ENCODE results near the gene PLEKHH1. TPM values are rescaled to one million over a fixed set of nuclear protein-coding genes. Genes with fewer than 3 reads are reported as not detected.

Gene PLEKHH1
- total and polyA plus RNA-seq, 2 donors (not counting 1 experiment from before 2014, with no cell fraction given) = 0.10 to 0.33 TPM

- no peak overlapping the region for H3K9ac ChIP-seq (ENCODE audit: insufficient read depth, low read length)
- no peaks in the 10 kb centered on the region for H3K4me1 ChIP-seq (ENCODE audit: control insufficient read depth, extremely low read depth, insufficient read depth, low read length)
- H3K79me2 ChIP-seq (ENCODE audit: control insufficient read depth, insufficient read depth, low read length) = no peaks in the 10 kb centered on the region
- H3K9me3 ChIP-seq (ENCODE audit: control insufficient read depth, insufficient read depth, low read depth, low read length) = no peaks in the 10 kb centered on the region
- H2AFZ ChIP-seq (ENCODE audit: low read length) = no peak overlapping the region
- peak in 1 of 2 donors; percentile 32 for DNase-seq (ENCODE audit: low read depth in 2 of 2)
- no peaks in the 10 kb centered on the region for H3K27me3 ChIP-seq (ENCODE audit: control insufficient read depth, insufficient read depth, low read length)
- no peak overlapping the region for H3K4me2 ChIP-seq (ENCODE audit: extremely low read depth, insufficient read depth, low read length)
- no peaks in the 10 kb centered on the region for H3K36me3 ChIP-seq (ENCODE audit: control insufficient read depth, insufficient read depth, low read length)
- H3K27ac ChIP-seq (ENCODE audit: insufficient read depth, low read length) = no peak overlapping the region
- TF ChIP-seq CTCF (conservative IDR thresholded peaks at IDR 0.05 in 1 of 2, IDR thresholded peaks at IDR 0.05 in 1 of 2; ENCODE audit: low read depth in 1 of 2, low read length in 2 of 2) (no peak), EZH2 (IDR thresholded peaks at IDR 0.05; ENCODE audit: low read length, missing control alignments) (no peak)
- no peak overlapping the region for H3K4me3 ChIP-seq (replicated peaks in 1 of 4; ENCODE audit: control extremely low read depth in 1 of 4, insufficient read depth in 1 of 4, low read depth in 3 of 4, low read length in 4 of 4)
- H4K20me1 ChIP-seq (ENCODE audit: control insufficient read depth, extremely low read depth, insufficient read depth, low read length) = no peaks in the 10 kb centered on the region
Measured at GRCh38 chr14:67557118-67557517, 24.0 kb downstream of the PLEKHH1 start.

GRCh38 chr14:67557656-67558055, 24.6 kb downstream of the PLEKHH1 start:
- H2AFZ ChIP-seq (ENCODE audit: low read length) = no peak overlapping the region
- no peak for TF ChIP-seq CTCF (conservative IDR thresholded peaks at IDR 0.05 in 1 of 2, IDR thresholded peaks at IDR 0.05 in 1 of 2; ENCODE audit: low read depth in 1 of 2, low read length in 2 of 2)
- no peak for TF ChIP-seq EZH2 (IDR thresholded peaks at IDR 0.05; ENCODE audit: low read length, missing control alignments)
- H3K79me2 ChIP-seq (ENCODE audit: control insufficient read depth, insufficient read depth, low read length) = no peaks in the 10 kb centered on the region
- H3K27ac ChIP-seq (ENCODE audit: insufficient read depth, low read length) = no peak overlapping the region
- no peaks in the 10 kb centered on the region for H3K9me3 ChIP-seq (ENCODE audit: control insufficient read depth, insufficient read depth, low read depth, low read length)
- no peak overlapping the region for H3K4me3 ChIP-seq (replicated peaks in 1 of 4; ENCODE audit: control extremely low read depth in 1 of 4, insufficient read depth in 1 of 4, low read depth in 3 of 4, low read length in 4 of 4)
- no peaks in the 10 kb centered on the region for H3K27me3 ChIP-seq (ENCODE audit: control insufficient read depth, insufficient read depth, low read length)
- no peak for DNase-seq (ENCODE audit: low read depth in 2 of 2)
- H3K4me2 ChIP-seq (ENCODE audit: extremely low read depth, insufficient read depth, low read length) = no peak overlapping the region
- no peaks in the 10 kb centered on the region for H4K20me1 ChIP-seq (ENCODE audit: control insufficient read depth, extremely low read depth, insufficient read depth, low read length)
- no peaks in the 10 kb centered on the region for H3K36me3 ChIP-seq (ENCODE audit: control insufficient read depth, insufficient read depth, low read length)
- no peaks in the 10 kb centered on the region for H3K4me1 ChIP-seq (ENCODE audit: control insufficient read depth, extremely low read depth, insufficient read depth, low read length)
- H3K9ac ChIP-seq (ENCODE audit: insufficient read depth, low read length) = no peak overlapping the region

- no peak for TF ChIP-seq EZH2 (IDR thresholded peaks at IDR 0.05; ENCODE audit: low read length, missing control alignments)
- no peak for TF ChIP-seq CTCF (conservative IDR thresholded peaks at IDR 0.05 in 1 of 2, IDR thresholded peaks at IDR 0.05 in 1 of 2; ENCODE audit: low read depth in 1 of 2, low read length in 2 of 2)
- Histone ChIP-seq H3K4me2 (ENCODE audit: extremely low read depth, insufficient read depth, low read length) (no peak overlapping the region), H3K79me2 (ENCODE audit: control insufficient read depth, insufficient read depth, low read length) (no peaks in the 10 kb centered on the region), H4K20me1 (ENCODE audit: control insufficient read depth, extremely low read depth, insufficient read depth, low read length) (no peaks in the 10 kb centered on the region), H3K9ac (ENCODE audit: insufficient read depth, low read length) (no peak overlapping the region), H3K4me1 (ENCODE audit: control insufficient read depth, extremely low read depth, insufficient read depth, low read length) (no peaks in the 10 kb centered on the region), H3K4me3 (replicated peaks in 1 of 4; ENCODE audit: control extremely low read depth in 1 of 4, insufficient read depth in 1 of 4, low read depth in 3 of 4, low read length in 4 of 4) (no peak overlapping the region), H2AFZ (ENCODE audit: low read length) (no peak overlapping the region), H3K36me3 (ENCODE audit: control insufficient read depth, insufficient read depth, low read length) (no peaks in the 10 kb centered on the region), H3K27ac (ENCODE audit: insufficient read depth, low read length) (no peak overlapping the region), H3K9me3 (ENCODE audit: control insufficient read depth, insufficient read depth, low read depth, low read length) (no peaks in the 10 kb centered on the region), H3K27me3 (ENCODE audit: control insufficient read depth, insufficient read depth, low read length) (no peaks in the 10 kb centered on the region)
- no peak for DNase-seq (ENCODE audit: low read depth in 2 of 2)
Measured at GRCh38 chr14:67559639-67560038, 26.5 kb downstream of the PLEKHH1 start.
